Measurements from ENCODE around the gene CPS1. TPM values are rescaled to one million over a fixed set of nuclear protein-coding genes. Genes with fewer than 3 reads are reported as not detected.

CPS1 gene
- total and polyA plus RNA-seq, 2 of the 8 experiments (the other 6 are each of a cell fraction or from before 2014, with no cell fraction given): 7.9 to 15.7 TPM

- FAIRE-seq (peak; percentile 45), DNase-seq (ENCODE audit: low read depth in 1 of 2, low spot score in 2 of 2) (no peak)
These were observed 21.5 kb upstream of the CPS1 start for GRCh38 chr2:210534879-210535278.

More at GRCh38 chr2:210534879-210535278, 21.5 kb upstream of the CPS1 start:
- Histone ChIP-seq H3K4me2 (ENCODE audit: insufficient read depth in 1 of 2, low read depth in 2 of 2, low read length in 2 of 2) (peak overlapping the region in 1 of 2 experiments; percentile 25; a peak in 1 of 4 replicates), H3K4me3 (ENCODE audit: extremely low read depth in 1 of 4, insufficient read depth in 2 of 4, low read depth in 3 of 4, low read length in 4 of 4) (no peak overlapping the region), H3K23me2 (ENCODE audit: low read depth, low read length) (no peaks in the 10 kb centered on the region), H2BK120ac (replicated peaks; ENCODE audit: low read depth, low read length) (no peak overlapping the region), H4K8ac (ENCODE audit: extremely low read depth, insufficient read depth, low read length) (no peak overlapping the region), H4K20me1 (replicated peaks in 1 of 2; ENCODE audit: control insufficient read depth in 1 of 2, insufficient read depth in 2 of 2, low read length in 2 of 2) (no peaks in the 10 kb centered on the region), H4K91ac (replicated peaks; ENCODE audit: insufficient read length, low read length) (no peak overlapping the region), H3K27me3 (replicated peaks in 1 of 4; ENCODE audit: control insufficient read depth in 3 of 4, extremely low read depth in 1 of 4, insufficient read depth in 3 of 4, low read length in 3 of 4) (no peaks in the 10 kb centered on the region), H3K79me1 (ENCODE audit: low read depth, low read length) (no peaks in the 10 kb centered on the region), H3K56ac (replicated peaks; ENCODE audit: insufficient read length, low read depth, low read length) (no peak overlapping the region), H2BK5ac (ENCODE audit: low read depth, low read length) (no peak overlapping the region), H4K5ac (ENCODE audit: insufficient read length, low read depth, low read length) (no peak overlapping the region), H3K9ac (replicated peaks in 1 of 4; ENCODE audit: extremely low read depth in 1 of 4, low read depth in 3 of 4, low read length in 3 of 4) (no peak overlapping the region), H3K4ac (replicated peaks; ENCODE audit: insufficient read length, low read depth, low read length) (no peak overlapping the region), H3K79me2 (ENCODE audit: control insufficient read depth in 1 of 2, insufficient read depth in 2 of 2, low read length in 2 of 2) (no peaks in the 10 kb centered on the region), H3K27ac (ENCODE audit: low read depth, low read length) (no peak overlapping the region), H2BK15ac (ENCODE audit: low read length) (no peak overlapping the region), H2AFZ (ENCODE audit: low read length) (no peak overlapping the region), H3K18ac (ENCODE audit: extremely low read depth, low read length) (no peak overlapping the region), H2BK20ac (ENCODE audit: low read length) (no peak overlapping the region), H2AK5ac (ENCODE audit: low read depth, low read length) (no peak overlapping the region), H3K14ac (ENCODE audit: insufficient read length) (no peak overlapping the region), H3K36me3 (ENCODE audit: control insufficient read depth in 2 of 4, insufficient read depth in 4 of 4, low read length in 3 of 4) (no peaks in the 10 kb centered on the region), H3K4me1 (replicated peaks in 1 of 4; ENCODE audit: control insufficient read depth in 3 of 4, insufficient read depth in 4 of 4, low read length in 3 of 4) (peaks cover 0 to 10% (median 4%) of the 10 kb centered on the region in 4 experiments; a peak in 5 of 7 replicates), H3K9me3 (ENCODE audit: insufficient read depth in 2 of 2, low read depth in 1 of 2, low read length in 1 of 2) (no peaks in the 10 kb centered on the region), H3K23ac (ENCODE audit: insufficient read length) (no peak overlapping the region), H2BK12ac (ENCODE audit: low read depth, low read length) (no peak overlapping the region)
- POLR2A ChIA-PET (ENCODE audit: partially characterized antibody): interaction anchor here (1.0 kb wide), 1 partner anchor 9 kb away, joined by 3 read pairs; no protein-coding TSS in a partner anchor
- 60% methylated on average over 1 of the region's 1 CpG; no CpG with 5 or more reads in 1 of the 2 experiments for WGBS, 2 experiments (ENCODE audit: extremely low coverage in 1 of 2, insufficient coverage in 1 of 2, insufficient read length in 1 of 2, insufficient replicate concordance in 2 of 2, low coverage in 1 of 2, low lambda C conversion rate in 2 of 2, missing lambda C conversion rate in 1 of 2)
- CTCF ChIA-PET (ENCODE audit: partially characterized antibody): interaction anchor here (0.6 to 1.7 kb wide), 2 partner anchors 31 to 235 kb away, joined by 4 to 11 read pairs; no protein-coding TSS in a partner anchor
- TF ChIP-seq KDM1A (IDR thresholded peaks at IDR 0.05; ENCODE audit: borderline replicate concordance, low read length) (no peak), CHD1 (IDR thresholded peaks at IDR 0.05; ENCODE audit: low read depth, low read length) (no peak), MAX (IDR thresholded peaks at IDR 0.05) (peak; percentile 36; the same call in 1 of the 2 replicates), SP4 (IDR thresholded peaks at IDR 0.05; ENCODE audit: low read length) (no peak), YY1 (IDR thresholded peaks at IDR 0.05; ENCODE audit: low read depth, low read length) (0 out of 2 replicates have a peak, but pooled peaks have one; percentile 30)
